SHP77 (cell line): ENCODE data around the gene MYO1H.

Source experiments
- DNase-seq, 2 experiments: peaks; one replicate each; lab custom pipeline; 2025; lab: John Stamatoyannopoulos, UW

MYO1H gene

DNA sequence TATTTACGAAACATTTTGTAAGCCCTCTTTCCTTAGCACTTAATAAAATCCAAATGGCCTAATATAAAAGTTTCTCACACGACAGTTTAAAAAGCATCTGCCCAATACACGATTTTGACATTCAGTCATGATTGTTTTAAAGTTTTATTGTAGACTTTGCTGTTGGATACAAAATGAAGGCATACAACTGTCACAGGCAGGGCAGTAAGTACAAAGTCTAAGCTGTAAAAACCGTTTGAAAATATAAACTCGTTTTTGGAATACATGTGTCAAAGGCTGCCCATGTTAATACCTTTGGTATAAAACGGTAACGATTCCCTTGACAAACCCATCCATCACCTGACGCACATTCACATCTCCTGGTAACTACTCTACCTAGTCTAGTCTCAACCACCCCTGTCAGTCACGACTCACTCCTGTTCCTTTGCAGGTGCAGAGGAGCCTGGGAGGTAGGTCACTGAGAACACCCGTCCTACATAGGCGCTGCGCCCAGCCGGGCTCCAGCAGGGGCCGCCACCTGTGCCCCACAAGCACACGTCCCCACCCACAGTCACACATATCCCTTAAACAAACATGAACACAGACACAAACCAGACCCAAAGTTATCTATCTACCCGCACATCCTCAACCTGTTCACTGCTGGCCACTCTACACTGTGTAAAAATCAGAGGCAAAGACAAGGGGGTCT, 102.3 kb downstream of the MYO1H start:
- DNase-seq = no peak

DNA sequence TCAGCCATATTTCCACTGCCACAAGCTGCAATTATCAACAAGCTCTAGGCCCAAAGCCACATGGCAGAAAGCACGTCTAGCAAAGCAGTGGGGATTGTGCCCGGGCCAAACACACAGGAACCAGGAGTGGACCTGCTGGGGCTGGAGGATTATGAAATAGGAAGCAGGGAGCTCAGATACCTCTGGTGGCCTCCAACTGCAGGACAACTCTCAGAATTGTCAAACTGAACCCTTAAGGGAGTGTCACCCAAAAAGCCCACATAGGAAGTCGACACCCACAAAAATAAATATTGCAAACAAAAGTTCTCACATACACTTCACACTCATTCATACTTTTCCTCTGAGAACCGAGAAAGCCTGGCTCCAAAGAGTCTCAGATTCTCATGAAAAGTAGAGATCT, 103.3 kb downstream of the MYO1H start:
- no peak for DNase-seq

- DNase-seq = no peak
Measured at GRCh38 chr12:109451400-109451799, 103.7 kb downstream of the MYO1H start.

GRCh38 chr12:109452489-109452888, 104.8 kb downstream of the MYO1H start:
- DNase-seq = no peak

DNA sequence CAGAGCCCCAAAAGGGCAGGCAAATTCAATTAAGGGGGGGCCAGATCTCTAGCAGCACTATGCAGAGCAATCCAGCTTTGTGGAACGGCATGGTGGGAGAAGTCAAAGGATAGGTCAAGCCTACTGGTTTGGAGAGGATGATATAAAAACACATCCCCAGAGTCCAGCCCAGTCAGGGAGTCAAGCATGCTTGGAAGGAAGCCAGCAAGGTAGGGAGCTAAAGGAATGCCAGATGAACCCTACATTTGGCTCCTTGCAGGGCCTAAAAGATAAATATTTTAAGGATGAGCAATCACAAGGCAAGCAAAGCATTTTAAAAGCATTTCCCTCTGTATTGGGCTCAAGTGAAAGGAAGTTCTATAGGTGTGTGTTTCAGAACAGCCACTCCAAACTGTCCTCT, 108.0 kb downstream of the MYO1H start:
- no peak for DNase-seq

GRCh38 chr12:109458086-109458485, 110.4 kb downstream of the MYO1H start:
- DNase-seq = no peak

GRCh38 chr12:109458771-109459208, 111.1 kb downstream of the MYO1H start:
- DNase-seq = no peak

- no peak for DNase-seq
Measured at GRCh38 chr12:109459247-109459646, 111.5 kb downstream of the MYO1H start.

- no peak for DNase-seq
Measured at GRCh38 chr12:109460538-109460937, 112.8 kb downstream of the MYO1H start.

DNA sequence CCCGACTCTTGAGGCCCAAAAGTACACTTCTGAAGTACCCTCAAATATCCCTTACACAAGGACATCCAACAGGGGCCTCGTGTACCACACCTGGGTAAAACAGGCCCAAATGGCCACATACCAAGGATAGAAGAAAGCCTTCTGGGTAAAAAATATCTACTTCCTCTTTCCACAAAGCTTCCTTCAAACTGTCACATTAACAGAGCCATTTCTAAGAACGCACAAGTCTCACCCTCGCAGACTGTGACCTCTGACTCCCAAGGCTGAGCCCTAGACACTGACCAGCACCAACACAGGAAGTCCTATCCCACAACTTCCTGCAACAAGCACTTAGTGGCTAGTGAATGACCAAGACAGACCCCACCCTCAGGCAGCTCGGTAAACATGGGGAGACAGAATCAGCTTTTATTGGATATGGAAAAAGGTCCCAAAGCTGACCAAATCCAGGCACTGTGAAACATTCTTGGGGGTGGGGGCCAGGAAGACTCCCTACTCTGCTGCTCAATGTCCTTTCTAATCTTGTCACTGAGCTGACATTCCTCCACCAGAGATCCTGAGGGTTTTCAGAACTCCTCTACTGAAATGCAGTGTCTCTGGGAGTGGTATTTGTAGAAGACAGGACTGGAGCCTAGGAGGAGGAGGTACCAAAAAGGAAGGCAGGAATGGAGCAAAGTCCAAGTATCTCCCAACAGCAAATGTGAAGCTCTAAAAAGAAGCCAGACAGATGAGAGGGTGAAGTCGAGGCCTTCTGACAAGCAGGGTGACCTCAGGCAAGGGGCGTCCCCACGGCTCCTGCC, 113.5 kb downstream of the MYO1H start:
- no peak for DNase-seq

DNA sequence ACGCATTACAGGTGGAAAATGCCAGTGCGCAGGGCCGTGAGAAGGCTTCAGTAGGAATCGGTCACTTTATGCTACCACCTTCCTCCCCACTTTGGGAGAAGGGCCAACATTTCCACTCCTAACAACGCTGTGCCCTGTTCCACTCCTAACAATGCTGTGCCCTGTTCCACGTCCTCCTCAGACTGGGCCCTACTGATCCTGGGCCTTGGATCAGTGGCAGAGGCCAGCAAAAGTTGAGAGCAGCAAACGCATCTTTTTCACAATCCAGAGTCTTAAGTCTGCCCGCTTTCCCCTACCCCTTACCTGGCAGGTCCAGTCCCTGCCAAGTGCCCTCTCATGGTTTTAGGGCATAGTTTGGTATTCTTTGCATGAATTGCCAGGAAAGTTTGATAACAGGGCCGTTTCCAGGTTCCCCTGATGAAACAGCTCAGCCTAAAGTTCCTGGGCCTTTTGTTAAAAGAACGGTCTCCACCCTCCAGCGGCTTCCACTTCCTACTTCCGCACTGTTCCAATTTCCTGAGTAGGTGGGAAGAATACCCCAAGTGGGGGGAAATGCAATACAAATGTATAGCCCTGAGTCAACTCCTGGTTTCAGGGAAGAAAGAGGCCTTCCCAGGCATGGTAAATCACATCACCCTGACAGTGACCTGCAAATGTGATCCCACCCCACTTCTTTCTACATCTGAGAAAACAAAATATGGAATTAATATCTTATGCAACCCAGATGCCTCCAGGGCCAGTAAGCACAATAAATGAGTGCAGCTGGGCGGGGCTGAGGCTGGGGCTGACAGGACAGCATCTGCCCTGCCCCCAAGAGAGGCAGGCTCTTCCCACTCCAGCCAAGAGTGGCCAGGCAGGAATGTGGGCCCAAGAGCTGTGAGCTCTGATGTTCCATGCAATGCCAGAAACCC, 114.4 kb downstream of the MYO1H start:
- DNase-seq = no peak

GRCh38 chr12:109462868-109463692, 115.4 kb downstream of the MYO1H start:
- no peak for DNase-seq

DNA sequence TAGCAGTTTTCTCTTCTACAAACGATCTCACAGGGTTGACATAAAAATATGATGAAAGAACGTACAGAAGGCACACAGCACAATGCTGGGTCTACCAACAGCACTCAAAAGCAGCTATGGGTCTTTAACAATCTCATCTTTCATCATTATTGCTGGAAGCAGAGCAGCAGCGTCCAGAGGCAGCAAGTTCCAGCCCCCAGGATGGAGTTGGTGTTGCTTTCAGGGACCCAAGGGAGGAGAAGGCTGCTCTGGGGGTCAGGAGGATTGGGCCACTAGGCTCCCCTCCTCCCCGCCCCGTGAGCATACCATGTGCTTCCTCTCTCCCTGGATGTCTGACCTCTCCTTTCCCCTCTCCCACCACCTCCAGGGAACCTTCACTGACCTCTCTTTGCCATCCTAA, 116.1 kb downstream of the MYO1H start:
- no peak for DNase-seq

GRCh38 chr12:109464642-109465351, 117.1 kb downstream of the MYO1H start:
- DNase-seq = no peak

DNA sequence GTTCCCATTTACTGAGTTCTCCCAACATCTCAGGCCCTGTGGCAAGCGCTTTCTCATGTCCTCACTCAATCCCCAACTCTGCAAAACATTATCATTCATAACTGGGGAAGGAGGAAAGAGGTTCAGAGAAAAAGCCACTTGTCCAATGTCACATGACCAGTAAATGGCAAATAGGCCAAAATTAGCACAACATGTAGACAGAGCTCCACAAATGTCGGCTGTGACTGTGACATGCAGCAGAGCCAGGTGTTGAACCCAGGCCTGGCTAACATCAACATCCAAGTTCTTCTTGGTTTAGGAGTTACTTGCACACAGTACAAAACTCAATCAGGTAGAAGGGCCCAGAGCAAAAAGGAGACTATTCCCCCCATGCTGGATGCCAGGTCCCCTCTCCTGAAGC, 118.6 kb downstream of the MYO1H start:
- DNase-seq = no peak

GRCh38 chr12:109466821-109467220, 119.1 kb downstream of the MYO1H start:
- no peak for DNase-seq

GRCh38 chr12:109467978-109468676, 120.4 kb downstream of the MYO1H start:
- DNase-seq = no peak

GRCh38 chr12:109469517-109469916, 121.8 kb downstream of the MYO1H start:
- DNase-seq = no peak

- DNase-seq = no peak
Measured at GRCh38 chr12:109473006-109473405, 125.3 kb downstream of the MYO1H start.
